Left lung (tissue), 10 donors: ENCODE data around the gene DNASE1L2. TPM values are rescaled to one million over a fixed set of nuclear protein-coding genes. Genes with fewer than 3 reads are reported as not detected.
A peak's percentile ranks its signal among the peaks of the same experiment; 100 is the strongest.

Source experiments
- ATAC-seq: fragments of 200-7000 bp; cut with Tn5 transposase; one replicate; pipeline ENCODE4 v1.9.1; 2020; ENCODE audit warnings: moderate library complexity
- DNase-seq, 4 donors: peaks; one replicate each; pipeline ENCODE4 v3.0.0-alpha.2; 2013 to 2020
- H3K27ac ChIP-seq, 2 donors: fragments of 200-600 bp; sonication (generic) in 1 of 2; one replicate each; pipeline versions ENCODE4 v1.5.0 to v1.8.0; 2020 to 2021
- H3K27me3 ChIP-seq, 2 donors: fragments of 200-600 bp; sonication (generic) in 1 of 2; one replicate each; pipeline versions ENCODE4 v1.5.0 to v1.8.0; 2020 to 2021
- H3K36me3 ChIP-seq, 2 donors: fragments of 200-600 bp; sonication (generic) in 1 of 2; one replicate each; pipeline versions ENCODE4 v1.5.0 to v1.8.0; 2020 to 2021
- H3K4me1 ChIP-seq, 2 donors: fragments of 200-600 bp; one replicate each; pipeline ENCODE4 v1.8.0; 2021
- H3K4me3 ChIP-seq, 2 donors: fragments of 200-600 bp; sonication (generic) in 1 of 2; one replicate each; pipeline versions ENCODE4 v1.5.0 to v1.8.0; 2020 to 2021; ENCODE audit warnings: mild to moderate bottlenecking in 1 of 2
- H3K9me3 ChIP-seq, 2 donors: fragments of 200-600 bp; sonication (generic) in 1 of 2; one replicate each; pipeline versions ENCODE4 v1.5.0 to v1.8.0; 2020 to 2021
- CTCF ChIP-seq, 2 donors: fragments of 200-600 bp; sonication (generic) in 1 of 2; IDR thresholded peaks; one replicate each; pipeline versions ENCODE4 v1.5.0 to v1.8.0; 2021; ENCODE audit warnings: antibody characterized with exemption in 2 of 2
- intact Hi-C, 2 donors: fragments of 100-400 bp; cut with DNase I; formaldehyde crosslinking; loops; one replicate each; pipeline versions ENCODE4 v1.11.2 to v1.14.2; 2022
- polyA plus RNA-seq, 6 donors: library from polyadenylated mRNA; unstranded; fragments of 120-200 nt; gene quantifications; one replicate each; pipeline ENCODE4 v1.2.1, GENCODE V29; 2013; ENCODE audit not compliant: insufficient read length in 6 of 6
- total RNA-seq, 2 donors: library from RNA; stranded (reverse); fragmentation: NEBNext Ultra II Directional; extraction: Animal tissue kit (Norgen Biotek cat#: 25700); gene quantifications; one replicate each; pipeline ENCODE4 v1.2.1, GENCODE V29; 2021
- donor health status: DM: no; HTN: yes; CAD: no.
- donor health status: DM: no; HTN: no; CAD: no.

The DNASE1L2 gene
- total and polyA plus RNA-seq, 8 donors: 0.27 to 1.7 (median 0.99) TPM

- Histone ChIP-seq H3K27ac (no peak overlapping the region), H3K9me3 (no peaks in the 10 kb centered on the region), H3K36me3 (peaks cover 0 to 82% of the 10 kb centered on the region in 2 donors), H3K4me1 (peaks cover 15 to 26% of the 10 kb centered on the region in 2 donors), H3K27me3 (peaks cover 16 to 36% of the 10 kb centered on the region in 2 donors), H3K4me3 (peak overlapping the region in 1 of 2 donors; percentile 7)
- no peak for DNase-seq
- ATAC-seq: no peak
- TF ChIP-seq CTCF (IDR thresholded peaks at IDR 0.05): no peak
- intact Hi-C loops: no loop called here
Measured at GRCh38 chr16:2235695-2236336, 428 bp upstream of the DNASE1L2 start.

GRCh38 chr16:2237102-2237482 is 848 bp downstream of the DNASE1L2 start:
- no peak for TF ChIP-seq CTCF (IDR thresholded peaks at IDR 0.05)
- intact Hi-C loops: no loop called here
- H3K4me3 ChIP-seq: peak overlapping the region in 1 of 2 donors; percentile 7
- no peaks in the 10 kb centered on the region for H3K9me3 ChIP-seq
- ATAC-seq: no peak
- DNase-seq: no peak
- H3K4me1 ChIP-seq: peaks cover 15 to 26% of the 10 kb centered on the region in 2 donors
- H3K27me3 ChIP-seq: peaks cover 16 to 36% of the 10 kb centered on the region in 2 donors
- H3K36me3 ChIP-seq: peaks cover 0 to 82% of the 10 kb centered on the region in 2 donors
- H3K27ac ChIP-seq: no peak overlapping the region

- Histone ChIP-seq H3K9me3 (no peaks in the 10 kb centered on the region), H3K36me3 (peaks cover 0 to 82% of the 10 kb centered on the region in 2 donors), H3K27me3 (peaks cover 16 to 36% of the 10 kb centered on the region in 2 donors), H3K27ac (no peak overlapping the region), H3K4me3 (no peak overlapping the region), H3K4me1 (peaks cover 15 to 28% of the 10 kb centered on the region in 2 donors)
- ATAC-seq: peak; percentile 16
- intact Hi-C loops: no loop called here
- DNase-seq: no peak
- no peak for TF ChIP-seq CTCF (IDR thresholded peaks at IDR 0.05)
Measured at GRCh38 chr16:2237493-2238149, 1.4 kb downstream of the DNASE1L2 start.

GRCh38 chr16:2238150-2238837 is 2.0 kb downstream of the DNASE1L2 start:
- peak; percentile 8 for ATAC-seq
- intact Hi-C loops: no loop called here
- H3K9me3 ChIP-seq: no peaks in the 10 kb centered on the region
- no peak overlapping the region for H3K4me3 ChIP-seq
- DNase-seq: no peak
- no peak overlapping the region for H3K27ac ChIP-seq
- peaks cover 0 to 82% of the 10 kb centered on the region in 2 donors for H3K36me3 ChIP-seq
- peaks cover 15 to 32% of the 10 kb centered on the region in 2 donors for H3K4me1 ChIP-seq
- H3K27me3 ChIP-seq: peaks cover 16 to 36% of the 10 kb centered on the region in 2 donors
- TF ChIP-seq CTCF (IDR thresholded peaks at IDR 0.05): no peak
